Measurements from ENCODE around the gene PARD6B. TPM values are rescaled to one million over a fixed set of nuclear protein-coding genes. Genes with fewer than 3 reads are reported as not detected.

Gene PARD6B
- total RNA-seq, 1 experiment from 2014 or later: 41.3 TPM

DNA sequence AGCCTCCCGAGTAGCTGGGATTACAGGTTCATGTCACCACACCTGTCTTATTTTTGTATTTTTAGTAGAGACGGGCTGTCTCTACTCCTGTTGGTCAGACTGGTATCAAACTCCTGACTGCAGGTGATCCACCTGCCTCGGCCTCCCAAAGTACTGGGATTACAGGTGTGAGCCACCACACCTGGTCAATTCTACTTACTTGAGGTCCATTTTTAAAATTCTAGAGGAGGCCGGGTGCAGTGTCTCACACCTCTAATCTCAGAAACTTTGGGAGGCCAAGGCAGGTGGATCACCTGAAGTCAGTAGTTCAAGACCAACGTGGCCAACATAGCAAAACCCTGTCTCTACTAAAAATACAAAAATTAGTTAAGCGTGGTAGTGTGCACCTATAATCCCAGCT lies 47.8 kb upstream of the PARD6B start (continued):
- TF ChIP-seq POLR2A (IDR thresholded peaks at IDR 0.05; ENCODE audit: borderline replicate concordance, extremely low read depth, insufficient read depth, insufficient read length) (no peak), SIN3A (IDR thresholded peaks at IDR 0.05; ENCODE audit: low read depth) (no peak), EZH2phosphoT487 (IDR thresholded peaks at IDR 0.05; ENCODE audit: borderline replicate concordance) (no peak)

DNA sequence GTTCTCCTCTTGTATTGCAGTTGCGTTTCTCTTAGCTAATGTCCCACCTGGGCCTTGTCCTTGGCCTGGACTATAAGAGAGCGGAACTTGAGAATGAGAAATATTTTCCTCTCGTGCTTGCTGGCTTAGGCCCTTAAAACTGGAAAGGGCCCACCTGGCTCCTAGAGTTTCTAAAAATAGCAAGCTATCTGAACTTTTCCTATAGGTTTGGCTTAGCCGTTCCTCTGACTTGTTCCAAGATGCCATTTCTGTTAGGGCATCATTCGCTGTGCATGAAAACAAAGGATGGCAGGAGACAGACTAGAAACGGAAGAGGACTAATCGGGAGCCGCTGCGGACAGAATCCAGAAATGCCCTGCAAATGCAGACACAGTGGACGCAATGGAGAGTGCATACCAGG lies 44.6 kb upstream of the PARD6B start:
- Histone ChIP-seq H3K9me3 (ENCODE audit: control insufficient read depth in 1 of 2, insufficient read depth in 1 of 2, low read depth in 1 of 2, low read length in 2 of 2) (no peaks in the 10 kb centered on the region), H3K79me2 (ENCODE audit: insufficient read depth, low read length) (no peaks in the 10 kb centered on the region), H3K9ac (ENCODE audit: low read length) (no peak overlapping the region), H3K4me1 (ENCODE audit: control insufficient read depth in 1 of 2, insufficient read depth in 2 of 2, low read length in 2 of 2) (peaks cover 12 to 15% of the 10 kb centered on the region in 2 experiments), H2AFZ (ENCODE audit: low read depth, low read length, poor library complexity, severe bottlenecking) (no peak overlapping the region), H3K36me3 (ENCODE audit: control insufficient read depth in 1 of 2, insufficient read depth in 2 of 2, low read length in 2 of 2) (no peaks in the 10 kb centered on the region), H3K4me3 (replicated peaks in 1 of 2; ENCODE audit: low read depth in 1 of 2, low read length in 2 of 2) (no peak overlapping the region), H3K27me3 (ENCODE audit: insufficient read depth, low read length) (no peaks in the 10 kb centered on the region), H3K9me2 (ENCODE audit: insufficient read depth) (no peaks in the 10 kb centered on the region), H4K20me1 (ENCODE audit: insufficient read depth) (no peaks in the 10 kb centered on the region), H3K27ac (ENCODE audit: low read depth, low read length) (no peak overlapping the region), H3K4me2 (ENCODE audit: low read length) (no peak overlapping the region)
- ChIA-PET CTCF (no interaction called here), RAD21 (ENCODE audit: low non-redundant PET in 1 of 2, low total read pairs in 2 of 2, uncharacterized antibody in 2 of 2, unreplicated experiment in 2 of 2) (no interaction called here), POLR2A (no interaction called here)
- DNase-seq (ENCODE audit: low read depth, low spot score): no peak
- ATAC-seq: no peak
- TF ChIP-seq CEBPB (IDR thresholded peaks at IDR 0.05; ENCODE audit: low read depth) (no peak), SIN3A (IDR thresholded peaks at IDR 0.05; ENCODE audit: low read depth) (no peak), YY1 (IDR thresholded peaks at IDR 0.05; ENCODE audit: extremely low read depth, insufficient replicate concordance, low read depth, low read length) (no peak)
- intact Hi-C loops (cut with micrococcal nuclease): no loop called here
- no TSS peak for BruUV-seq (replicated peaks)

DNA sequence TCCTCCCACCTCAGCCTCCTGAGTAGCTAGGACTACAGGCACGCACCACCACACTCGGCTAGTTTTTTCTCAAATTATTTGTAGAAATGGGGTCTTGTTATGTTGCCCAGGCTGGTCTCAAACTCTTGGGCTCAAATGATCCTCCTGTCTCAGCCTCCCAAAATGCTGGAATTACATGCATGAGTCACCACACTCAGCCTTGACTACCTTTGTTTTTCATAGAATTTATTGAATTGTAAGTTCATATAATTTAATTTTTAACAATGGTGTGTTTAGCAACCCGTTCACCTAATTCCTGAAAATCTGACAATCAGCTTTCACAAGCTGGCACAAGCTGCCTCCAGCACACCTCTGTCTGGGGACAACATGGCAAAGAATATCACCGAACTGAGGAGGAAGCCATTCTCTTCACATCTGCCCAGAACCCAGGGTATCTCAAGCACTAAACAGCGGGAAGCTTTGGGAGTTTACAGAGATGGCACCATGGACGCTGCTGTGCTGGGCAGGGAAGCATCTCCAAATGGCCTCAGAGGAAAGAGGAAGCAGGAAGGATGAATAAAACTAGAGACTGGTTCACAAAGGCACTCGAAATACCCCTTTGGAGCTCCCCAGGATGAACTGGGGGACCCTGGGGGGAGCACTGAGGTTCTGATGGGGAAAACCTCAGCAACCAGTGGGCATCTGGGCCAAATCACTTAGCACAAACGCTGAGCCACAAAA lies 43.0 kb upstream of the PARD6B start:
- Histone ChIP-seq H3K27ac (ENCODE audit: low read depth, low read length) (no peak overlapping the region), H3K9me2 (ENCODE audit: insufficient read depth) (no peaks in the 10 kb centered on the region), H3K9ac (ENCODE audit: low read length) (no peak overlapping the region), H3K79me2 (ENCODE audit: insufficient read depth, low read length) (no peaks in the 10 kb centered on the region), H4K20me1 (ENCODE audit: insufficient read depth) (no peaks in the 10 kb centered on the region), H3K4me3 (replicated peaks in 1 of 2; ENCODE audit: low read depth in 1 of 2, low read length in 2 of 2) (no peak overlapping the region), H3K27me3 (ENCODE audit: insufficient read depth, low read length) (no peaks in the 10 kb centered on the region), H3K4me2 (ENCODE audit: low read length) (no peak overlapping the region), H3K4me1 (ENCODE audit: control insufficient read depth in 1 of 2, insufficient read depth in 2 of 2, low read length in 2 of 2) (peaks cover 12 to 15% of the 10 kb centered on the region in 2 experiments), H3K9me3 (ENCODE audit: control insufficient read depth in 1 of 2, insufficient read depth in 1 of 2, low read depth in 1 of 2, low read length in 2 of 2) (no peaks in the 10 kb centered on the region), H2AFZ (ENCODE audit: low read depth, low read length, poor library complexity, severe bottlenecking) (no peak overlapping the region), H3K36me3 (ENCODE audit: control insufficient read depth in 1 of 2, insufficient read depth in 2 of 2, low read length in 2 of 2) (no peaks in the 10 kb centered on the region)
- TF ChIP-seq FOSL1 (IDR thresholded peaks at IDR 0.05; ENCODE audit: low read depth) (no peak), CBX3 (IDR thresholded peaks at IDR 0.05; ENCODE audit: low read depth) (no peak), POLR2AphosphoS5 (IDR thresholded peaks at IDR 0.05; ENCODE audit: low read depth, low read length) (no peak), TCF7L2 (IDR thresholded peaks at IDR 0.05; ENCODE audit: borderline replicate concordance, extremely low read depth, insufficient read depth, insufficient read length) (no peak), EZH2 (IDR thresholded peaks at IDR 0.05) (no peak)
- TF ChIP-seq, protein P1, sequence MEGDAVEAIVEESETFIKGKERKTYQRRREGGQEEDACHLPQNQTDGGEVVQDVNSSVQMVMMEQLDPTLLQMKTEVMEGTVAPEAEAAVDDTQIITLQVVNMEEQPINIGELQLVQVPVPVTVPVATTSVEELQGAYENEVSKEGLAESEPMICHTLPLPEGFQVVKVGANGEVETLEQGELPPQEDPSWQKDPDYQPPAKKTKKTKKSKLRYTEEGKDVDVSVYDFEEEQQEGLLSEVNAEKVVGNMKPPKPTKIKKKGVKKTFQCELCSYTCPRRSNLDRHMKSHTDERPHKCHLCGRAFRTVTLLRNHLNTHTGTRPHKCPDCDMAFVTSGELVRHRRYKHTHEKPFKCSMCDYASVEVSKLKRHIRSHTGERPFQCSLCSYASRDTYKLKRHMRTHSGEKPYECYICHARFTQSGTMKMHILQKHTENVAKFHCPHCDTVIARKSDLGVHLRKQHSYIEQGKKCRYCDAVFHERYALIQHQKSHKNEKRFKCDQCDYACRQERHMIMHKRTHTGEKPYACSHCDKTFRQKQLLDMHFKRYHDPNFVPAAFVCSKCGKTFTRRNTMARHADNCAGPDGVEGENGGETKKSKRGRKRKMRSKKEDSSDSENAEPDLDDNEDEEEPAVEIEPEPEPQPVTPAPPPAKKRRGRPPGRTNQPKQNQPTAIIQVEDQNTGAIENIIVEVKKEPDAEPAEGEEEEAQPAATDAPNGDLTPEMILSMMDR (IDR thresholded peaks at IDR 0.05 in 2 of 3, conservative IDR thresholded peaks at IDR 0.05 in 1 of 3; ENCODE audit: borderline replicate concordance in 1 of 3, insufficient read depth in 1 of 3, low read depth in 2 of 3, low read length in 2 of 3): no peak
- TF ChIP-seq, protein P2, sequence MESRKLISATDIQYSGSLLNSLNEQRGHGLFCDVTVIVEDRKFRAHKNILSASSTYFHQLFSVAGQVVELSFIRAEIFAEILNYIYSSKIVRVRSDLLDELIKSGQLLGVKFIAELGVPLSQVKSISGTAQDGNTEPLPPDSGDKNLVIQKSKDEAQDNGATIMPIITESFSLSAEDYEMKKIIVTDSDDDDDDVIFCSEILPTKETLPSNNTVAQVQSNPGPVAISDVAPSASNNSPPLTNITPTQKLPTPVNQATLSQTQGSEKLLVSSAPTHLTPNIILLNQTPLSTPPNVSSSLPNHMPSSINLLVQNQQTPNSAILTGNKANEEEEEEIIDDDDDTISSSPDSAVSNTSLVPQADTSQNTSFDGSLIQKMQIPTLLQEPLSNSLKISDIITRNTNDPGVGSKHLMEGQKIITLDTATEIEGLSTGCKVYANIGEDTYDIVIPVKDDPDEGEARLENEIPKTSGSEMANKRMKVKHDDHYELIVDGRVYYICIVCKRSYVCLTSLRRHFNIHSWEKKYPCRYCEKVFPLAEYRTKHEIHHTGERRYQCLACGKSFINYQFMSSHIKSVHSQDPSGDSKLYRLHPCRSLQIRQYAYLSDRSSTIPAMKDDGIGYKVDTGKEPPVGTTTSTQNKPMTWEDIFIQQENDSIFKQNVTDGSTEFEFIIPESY (IDR thresholded peaks at IDR 0.05; ENCODE audit: extremely low read depth, insufficient replicate concordance, low read length): no peak
- no TSS peak for BruUV-seq (replicated peaks)
- RAD21 ChIA-PET (ENCODE audit: low non-redundant PET in 1 of 2, low total read pairs in 2 of 2, uncharacterized antibody in 2 of 2, unreplicated experiment in 2 of 2): no interaction called here
- CTCF ChIA-PET: no interaction called here
- POLR2A ChIA-PET: no interaction called here
- DNase-seq (ENCODE audit: low read depth, low spot score): no peak
- intact Hi-C loops (cut with micrococcal nuclease): no loop called here
- no peak for ATAC-seq

Measured in HCT116 (cell line).